ENCODE measurements around the gene ARNT2. TPM values are rescaled to one million over a fixed set of nuclear protein-coding genes. Genes with fewer than 3 reads are reported as not detected.

Gene ARNT2
- polyA plus RNA-seq, 3 donors, result 58.3 to 63.3 (median 59.3) TPM

DNA sequence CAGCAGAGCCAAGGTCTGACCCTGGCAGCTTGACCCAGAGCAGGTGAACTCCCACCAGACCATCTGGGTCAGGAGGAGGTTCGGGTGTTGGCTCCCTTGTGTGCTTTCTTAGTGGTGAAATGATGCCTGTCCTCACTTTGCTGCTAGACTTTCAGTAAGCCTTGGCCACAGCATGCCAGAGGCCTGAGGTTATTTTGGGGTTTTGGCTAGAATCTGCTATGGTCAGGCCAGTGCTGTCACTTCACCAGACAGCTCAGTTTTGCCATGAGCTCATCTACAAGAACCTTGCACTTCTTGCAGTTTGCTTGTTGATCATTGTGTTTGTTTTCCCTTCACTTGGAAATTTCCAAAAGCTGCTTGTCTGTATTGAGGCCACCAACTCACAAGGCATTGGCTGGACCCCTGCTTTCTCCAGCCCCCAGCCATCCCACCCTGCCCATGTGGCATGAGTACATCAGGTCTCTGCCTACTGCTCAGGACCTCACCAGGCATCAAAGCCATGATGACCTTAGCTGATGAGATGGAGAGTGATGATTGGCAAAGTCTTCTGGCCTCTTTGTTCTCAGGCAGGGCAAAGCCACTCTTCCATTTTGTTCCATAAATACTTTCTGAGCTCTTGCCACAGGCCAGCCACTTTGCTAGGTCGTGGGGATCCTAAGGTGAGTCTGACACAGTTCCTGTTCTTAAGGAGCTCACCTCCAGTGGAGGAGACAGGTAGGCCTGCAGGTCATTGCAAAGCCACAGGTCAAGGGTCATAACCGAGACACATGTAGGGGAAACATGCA lies 122.6 kb downstream of the ARNT2 start:
- no peak for DNase-seq (ENCODE audit: extremely low read depth in 1 of 11, low read depth in 9 of 11, low spot score in 4 of 11)

DNA sequence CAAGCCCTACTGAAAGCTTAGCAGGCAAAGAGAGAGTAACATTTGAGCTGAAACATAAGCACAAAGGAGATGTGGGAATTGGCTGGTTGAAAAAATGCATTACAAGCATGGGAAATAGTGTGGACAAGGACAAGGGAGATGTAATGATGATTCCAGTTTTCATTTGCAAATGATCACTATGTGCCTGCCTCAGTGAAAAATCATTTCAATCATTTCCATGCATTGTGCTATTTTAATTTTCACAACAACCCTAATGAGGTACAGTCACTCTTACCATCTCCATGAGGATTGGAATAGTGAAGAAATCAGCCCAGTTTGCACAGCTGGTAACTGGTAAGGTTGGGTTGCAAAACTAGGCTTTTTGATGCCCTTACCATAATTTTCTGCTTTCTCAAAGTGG lies 123.2 kb downstream of the ARNT2 start:
- DNase-seq (ENCODE audit: extremely low read depth in 1 of 11, low read depth in 9 of 11, low spot score in 4 of 11), result no peak

DNA sequence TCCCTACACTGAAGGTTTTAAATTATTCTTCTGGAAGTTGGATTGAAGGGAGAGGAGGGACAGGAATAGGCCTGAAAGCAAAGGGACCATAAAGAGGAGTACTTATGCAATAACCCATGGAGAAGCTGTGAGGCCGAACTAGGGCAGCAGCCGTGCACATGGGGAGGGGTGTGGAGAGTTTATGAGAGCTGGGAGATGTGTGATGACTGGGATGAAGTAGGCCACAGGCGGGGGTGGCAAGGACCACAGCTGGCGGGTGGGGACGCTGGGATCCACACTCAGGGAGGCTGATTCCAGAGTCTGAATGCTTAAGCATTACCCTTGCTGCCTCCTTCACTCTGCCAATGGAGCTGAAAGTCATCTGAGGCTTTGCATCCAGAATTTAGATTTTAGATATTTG lies 123.8 kb downstream of the ARNT2 start:
- DNase-seq (ENCODE audit: extremely low read depth in 1 of 11, low read depth in 9 of 11, low spot score in 4 of 11), result no peak

DNA sequence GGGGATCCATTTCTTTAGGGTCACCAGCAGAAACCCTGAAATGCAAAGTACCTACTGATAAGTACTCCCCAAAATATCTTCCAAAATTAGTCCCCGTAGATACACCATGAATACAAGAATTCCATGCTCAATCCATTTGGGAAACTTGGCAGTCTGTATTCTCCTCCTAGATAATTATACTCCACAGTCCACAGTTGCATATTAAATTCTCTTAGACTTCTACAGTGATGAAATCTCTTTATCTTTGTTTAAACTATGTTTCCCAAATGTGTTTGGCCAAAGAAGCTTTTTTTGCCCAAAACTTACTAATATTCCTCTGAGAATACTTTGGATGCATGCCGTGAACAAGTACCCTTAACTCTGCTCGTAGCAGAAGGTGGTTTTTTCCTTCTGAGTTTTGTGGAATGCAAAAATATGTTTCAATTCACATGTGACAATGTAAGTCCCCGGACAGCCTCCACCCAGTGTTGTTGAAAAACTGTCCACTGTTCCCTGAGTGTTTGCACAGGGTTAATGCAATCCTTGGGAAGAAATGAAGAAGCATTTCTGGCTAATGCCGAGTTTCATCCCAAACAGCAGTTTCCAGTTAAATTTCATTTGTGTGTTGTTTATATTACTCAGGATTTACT lies 126.7 kb downstream of the ARNT2 start:
- DNase-seq (ENCODE audit: extremely low read depth in 1 of 11, low read depth in 9 of 11, low spot score in 4 of 11), result no peak

DNA sequence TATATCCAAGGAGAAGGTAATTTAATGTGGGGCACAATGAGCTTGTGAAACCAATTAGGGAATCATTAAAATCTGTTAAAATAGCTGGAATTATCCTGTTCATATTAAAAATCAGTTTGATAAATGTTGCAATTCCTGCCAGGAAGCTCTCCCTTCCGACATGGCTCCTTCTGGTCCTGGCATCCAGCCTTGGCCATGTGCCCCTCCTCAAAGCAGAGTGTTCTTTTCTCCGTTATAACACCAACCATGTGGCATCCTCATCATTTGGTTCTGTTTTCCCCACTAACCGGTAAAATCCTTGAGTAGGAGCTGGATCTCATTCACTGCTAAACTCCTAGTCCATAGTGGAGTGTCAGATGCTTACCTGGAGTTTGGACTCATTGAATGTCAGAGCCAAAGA lies 127.2 kb downstream of the ARNT2 start:
- no peak for DNase-seq (ENCODE audit: extremely low read depth in 1 of 11, low read depth in 9 of 11, low spot score in 4 of 11)

DNA sequence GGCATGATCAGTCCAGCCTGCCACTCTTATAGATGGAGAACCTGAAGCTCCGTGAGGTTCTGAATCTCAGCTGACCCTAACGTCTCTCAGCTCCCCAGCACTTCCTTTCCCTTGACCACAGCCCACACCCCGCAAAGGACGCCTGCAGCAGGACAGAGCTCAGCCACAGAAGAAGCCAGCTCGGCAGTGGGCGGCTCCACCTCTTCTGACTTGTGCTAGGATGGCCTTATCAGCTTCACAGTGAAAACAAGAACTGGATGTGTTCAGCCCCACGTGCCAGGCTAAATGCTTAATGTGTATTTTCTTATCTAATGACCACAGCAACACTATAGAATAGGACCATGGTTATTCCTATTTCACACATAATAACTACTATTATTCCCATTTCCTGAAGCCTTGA lies 127.6 kb downstream of the ARNT2 start:
- no peak for DNase-seq (ENCODE audit: extremely low read depth in 1 of 11, low read depth in 9 of 11, low spot score in 4 of 11)

DNA sequence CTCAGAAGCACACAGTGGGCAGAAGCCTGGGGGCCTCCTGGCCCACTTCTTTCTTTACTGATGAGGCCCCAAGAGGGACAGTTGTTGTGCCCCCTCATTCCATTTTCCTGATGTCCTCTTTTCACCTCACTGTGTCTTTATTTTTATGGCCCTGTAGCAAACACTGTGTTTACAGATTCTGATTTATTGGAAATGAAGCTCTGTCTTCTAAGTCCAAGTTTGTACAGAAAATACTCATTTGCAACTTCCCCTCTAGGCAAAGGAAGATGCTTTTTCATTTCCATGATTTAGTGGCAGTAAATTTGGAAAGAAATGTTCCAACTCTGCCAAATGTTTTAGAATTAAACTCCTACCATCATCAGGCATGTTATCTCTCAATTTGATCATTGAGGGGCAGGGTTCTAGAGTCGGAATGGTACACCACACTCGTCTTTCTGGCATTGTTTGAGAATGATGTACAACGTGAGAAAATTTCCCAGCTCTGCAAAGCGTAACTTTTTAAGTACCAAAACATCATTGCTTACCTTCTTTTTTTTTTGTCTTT lies 129.7 kb downstream of the ARNT2 start:
- DNase-seq (ENCODE audit: extremely low read depth in 1 of 11, low read depth in 9 of 11, low spot score in 4 of 11), result no peak

DNA sequence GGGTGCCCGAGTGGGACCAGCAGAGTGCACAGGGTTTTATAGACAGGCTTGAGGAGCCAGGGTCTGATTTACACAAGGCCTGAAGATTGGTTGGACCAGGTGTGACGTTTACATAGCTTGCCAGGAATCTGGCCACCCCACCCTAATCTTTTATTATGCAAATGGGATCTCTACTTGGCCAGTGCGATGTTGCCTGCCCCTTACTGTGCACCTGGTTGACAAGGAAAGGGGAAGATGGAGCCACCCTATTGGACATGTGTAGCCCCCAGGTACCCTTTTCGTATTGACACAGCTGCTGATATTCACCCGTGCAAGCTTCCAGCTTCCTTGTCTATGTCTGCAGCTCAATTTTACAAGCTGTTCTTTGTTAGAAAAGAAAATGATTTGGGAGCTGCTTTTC lies 132.0 kb downstream of the ARNT2 start:
- no peak for DNase-seq (ENCODE audit: extremely low read depth in 1 of 11, low read depth in 9 of 11, low spot score in 4 of 11)

DNA sequence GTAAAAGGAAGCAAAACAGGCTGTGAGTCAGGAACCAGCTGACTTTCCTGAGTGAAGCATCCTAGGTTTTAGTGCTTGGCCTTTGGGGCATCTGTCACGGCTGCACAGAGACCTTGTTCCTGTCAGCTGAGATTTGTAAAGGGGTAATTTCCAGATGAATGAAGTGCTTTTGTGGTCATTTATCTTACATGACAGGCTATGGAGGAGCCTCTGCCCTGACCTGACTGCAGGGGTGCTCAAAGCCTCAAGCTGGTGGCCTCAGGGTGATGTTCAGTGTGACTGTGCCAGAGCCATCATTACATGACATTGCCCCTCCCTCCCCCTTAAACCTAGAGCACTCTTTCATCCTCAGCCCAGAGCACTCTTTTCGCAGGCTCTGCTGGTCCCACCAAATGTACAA lies 132.5 kb downstream of the ARNT2 start:
- DNase-seq (ENCODE audit: extremely low read depth in 1 of 11, low read depth in 9 of 11, low spot score in 4 of 11), result no peak

DNA sequence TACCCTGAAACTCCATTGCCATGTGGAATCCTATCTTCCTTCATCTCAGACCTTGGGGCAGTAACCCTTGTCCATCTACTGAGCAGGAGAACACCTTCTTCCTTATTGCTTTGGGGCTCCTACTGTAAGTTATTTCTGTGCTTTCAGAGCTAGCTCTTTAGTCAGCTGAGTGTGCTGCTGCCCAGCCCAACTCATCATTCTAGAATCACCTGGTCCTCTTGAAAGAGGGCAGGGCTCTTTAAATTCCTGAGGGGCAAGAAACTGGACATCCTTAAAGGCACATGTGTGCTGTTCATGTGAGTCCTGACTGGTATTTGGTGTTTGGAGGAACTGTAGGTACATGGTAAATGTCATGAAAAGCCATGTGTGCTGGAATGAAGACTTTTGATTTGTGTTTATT lies 140.9 kb downstream of the ARNT2 start:
- DNase-seq (ENCODE audit: extremely low read depth in 1 of 11, low read depth in 9 of 11, low spot score in 4 of 11), result no peak

DNA sequence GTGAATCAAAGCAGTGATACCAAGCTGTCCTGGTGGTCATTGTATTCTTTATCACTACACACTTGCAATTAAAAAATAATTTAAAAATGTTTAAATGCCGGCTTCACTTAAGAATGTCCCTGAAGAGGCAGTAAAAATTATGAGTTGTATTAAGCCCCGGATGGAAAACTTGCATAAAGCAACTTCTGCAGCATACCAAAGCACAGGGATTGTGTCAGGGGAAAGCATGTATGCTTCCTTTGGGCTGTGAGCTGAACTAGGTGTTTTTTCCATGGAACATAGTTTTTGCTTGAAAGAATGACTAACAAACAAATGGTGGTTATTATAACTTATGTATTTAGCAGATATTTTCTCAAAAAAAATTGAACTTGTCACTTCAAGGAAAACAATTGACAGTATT lies 143.1 kb downstream of the ARNT2 start:
- DNase-seq (ENCODE audit: extremely low read depth in 1 of 11, low read depth in 9 of 11, low spot score in 4 of 11), result no peak

DNA sequence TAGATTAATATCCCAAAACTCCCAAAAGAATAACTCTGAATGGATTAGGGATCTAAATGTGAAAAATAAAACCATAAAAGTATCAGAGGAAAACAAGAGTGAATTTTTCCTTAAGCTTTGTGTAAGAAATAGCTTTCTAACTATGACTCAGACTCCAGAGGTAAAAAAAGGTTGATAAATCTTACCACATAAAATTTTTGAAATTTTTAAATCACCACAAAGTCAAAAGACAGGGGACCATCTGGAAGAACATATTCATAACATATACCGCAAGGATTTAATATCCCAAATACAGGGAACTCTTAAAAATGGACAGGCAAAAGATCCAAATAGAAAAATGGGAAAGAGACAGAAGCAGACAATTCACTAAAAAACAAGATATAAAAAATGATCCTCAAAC lies 145.0 kb downstream of the ARNT2 start:
- DNase-seq (ENCODE audit: extremely low read depth in 1 of 11, low read depth in 9 of 11, low spot score in 4 of 11), result no peak

DNA sequence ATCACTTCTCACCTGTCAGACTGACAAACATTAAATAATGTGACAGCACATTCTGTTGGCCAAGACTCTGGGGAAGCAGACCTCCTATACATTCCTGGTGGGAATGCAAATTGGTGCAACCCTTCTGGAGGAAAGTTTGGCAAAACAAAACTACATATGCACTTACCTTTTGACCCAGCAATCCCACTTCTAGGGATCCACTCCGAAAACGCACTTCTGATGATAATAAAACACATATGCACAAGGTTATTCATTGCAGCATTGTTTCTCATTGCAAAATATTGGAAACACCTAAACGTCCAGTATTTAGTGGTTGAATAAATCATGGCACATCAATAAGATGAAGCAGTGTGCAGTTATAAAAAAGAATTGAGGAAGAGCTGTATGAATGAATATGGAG lies 145.5 kb downstream of the ARNT2 start:
- DNase-seq (ENCODE audit: extremely low read depth in 1 of 11, low read depth in 9 of 11, low spot score in 4 of 11), result no peak

DNA sequence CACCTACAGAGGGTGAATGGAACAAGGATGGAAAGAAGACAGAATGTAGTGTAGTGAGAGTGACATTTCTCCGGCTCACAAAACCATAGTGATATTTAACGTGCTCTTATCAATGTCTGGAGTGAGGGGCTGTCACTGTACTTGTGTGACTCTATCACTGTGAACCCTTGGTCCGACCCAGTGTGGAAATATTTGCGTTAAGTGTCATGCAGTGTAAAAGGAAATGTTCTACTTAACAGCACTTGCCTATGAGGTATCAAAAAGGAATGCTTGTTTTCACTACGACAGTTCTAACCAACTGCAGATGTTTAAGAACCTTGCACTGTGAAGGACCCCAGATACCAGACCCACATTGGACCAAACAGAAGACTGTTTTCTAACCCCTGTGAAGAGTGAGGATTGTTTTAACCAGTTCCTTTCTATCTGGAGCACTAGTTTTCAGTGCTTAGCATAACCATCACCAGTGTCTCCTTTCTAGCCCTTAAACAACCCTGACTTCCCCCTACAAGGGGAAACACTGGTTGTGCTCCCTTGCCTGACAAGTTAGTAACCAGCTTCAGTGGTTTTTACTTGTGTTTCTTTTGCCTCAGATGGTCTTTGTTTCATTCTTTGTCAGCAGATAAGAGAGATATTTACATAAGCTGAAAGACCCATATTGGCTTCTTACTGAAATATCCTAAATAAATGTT lies 146.2 kb downstream of the ARNT2 start:
- DNase-seq (ENCODE audit: extremely low read depth in 1 of 11, low read depth in 9 of 11, low spot score in 4 of 11), result no peak

DNA sequence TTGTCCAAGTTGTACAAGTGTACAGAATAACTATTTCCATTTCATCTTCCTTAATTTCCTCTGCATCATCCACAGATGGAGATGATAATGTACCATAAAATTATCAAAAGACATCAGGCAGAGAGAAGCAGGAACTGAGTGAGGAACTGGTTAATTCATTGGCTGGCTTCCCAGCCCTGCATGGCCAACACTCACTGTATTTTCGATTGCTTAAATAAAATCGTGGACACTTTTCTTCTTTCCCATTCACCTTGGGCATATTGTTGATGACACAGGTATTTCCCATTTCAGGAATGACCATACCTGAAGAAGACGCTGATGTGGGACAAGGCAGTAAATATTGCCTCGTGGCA lies 146.7 kb downstream of the ARNT2 start:
- no peak for DNase-seq (ENCODE audit: extremely low read depth in 1 of 11, low read depth in 9 of 11, low spot score in 4 of 11)

DNA sequence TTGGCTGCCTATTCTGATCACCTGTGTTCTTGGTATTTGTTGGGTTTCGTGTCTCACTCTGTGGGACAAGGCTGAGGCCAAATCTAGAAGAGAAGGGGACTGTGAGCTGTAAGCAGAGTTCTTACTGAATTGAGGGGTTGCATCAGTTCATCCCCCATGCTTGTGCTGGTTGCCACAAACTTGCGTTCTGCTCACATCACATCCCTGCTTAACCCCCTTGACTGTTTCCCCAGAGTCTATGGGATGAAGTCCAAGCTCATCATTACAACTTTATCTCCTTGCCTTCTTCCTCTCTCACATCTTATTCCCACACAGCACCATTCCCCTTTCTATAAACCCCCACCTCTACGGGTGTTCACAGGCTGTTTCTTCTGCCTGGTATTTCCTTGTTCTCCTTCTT lies 147.2 kb downstream of the ARNT2 start:
- DNase-seq (ENCODE audit: extremely low read depth in 1 of 11, low read depth in 9 of 11, low spot score in 4 of 11), result no peak

DNA sequence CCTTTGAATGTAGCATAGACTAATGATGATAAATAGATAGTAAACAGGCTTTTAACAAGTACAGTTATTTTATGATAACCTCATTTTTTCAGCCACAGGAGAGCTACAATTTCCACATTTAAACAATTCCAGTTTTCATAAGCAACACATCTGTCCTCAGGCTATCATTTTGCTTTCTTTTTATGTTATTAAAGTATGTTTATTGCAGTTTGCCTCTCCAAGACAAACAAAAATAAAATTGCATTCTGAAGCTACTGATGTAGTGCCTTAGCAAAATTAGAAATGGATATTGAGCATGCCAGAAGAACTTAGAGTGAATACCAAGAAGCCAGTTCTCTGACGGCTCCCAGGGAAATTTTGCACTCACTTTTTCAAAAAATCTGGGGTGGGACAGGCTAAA lies 150.4 kb downstream of the ARNT2 start:
- DNase-seq (ENCODE audit: extremely low read depth in 1 of 11, low read depth in 9 of 11, low spot score in 4 of 11), result no peak

DNA sequence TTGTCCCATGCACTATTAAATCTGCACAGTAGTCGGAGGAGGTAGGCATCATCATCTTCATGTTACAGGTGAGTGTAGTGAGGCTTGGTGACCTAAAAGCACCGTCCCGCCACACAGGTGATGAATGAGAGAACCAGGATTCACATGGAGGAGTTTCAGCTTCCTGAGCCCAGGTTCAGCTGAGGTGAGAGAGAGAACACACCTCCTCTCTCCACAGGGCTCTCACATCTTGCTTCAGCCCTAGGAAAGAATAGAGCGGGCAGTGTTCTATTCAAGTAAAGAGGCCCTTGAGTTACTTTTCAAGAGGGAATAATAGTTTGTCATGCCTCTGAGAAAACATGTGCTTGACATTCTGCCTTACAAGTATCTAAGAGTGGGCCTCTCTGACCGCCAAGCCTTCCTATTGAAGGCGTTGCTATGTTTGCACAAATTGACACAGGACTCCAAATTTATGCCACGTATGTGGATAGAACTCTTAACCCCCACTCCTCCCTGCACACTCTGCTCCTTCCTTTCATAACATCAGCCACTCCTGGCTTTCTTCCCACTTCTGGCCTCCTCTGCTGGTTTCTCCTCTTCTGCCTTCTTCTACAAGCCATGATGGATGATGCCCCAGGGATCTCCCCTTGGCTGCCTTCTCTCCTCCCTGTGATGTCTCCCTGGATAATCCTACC lies 152.6 kb downstream of the ARNT2 start:
- no peak for DNase-seq (ENCODE audit: extremely low read depth in 1 of 11, low read depth in 9 of 11, low spot score in 4 of 11)

DNA sequence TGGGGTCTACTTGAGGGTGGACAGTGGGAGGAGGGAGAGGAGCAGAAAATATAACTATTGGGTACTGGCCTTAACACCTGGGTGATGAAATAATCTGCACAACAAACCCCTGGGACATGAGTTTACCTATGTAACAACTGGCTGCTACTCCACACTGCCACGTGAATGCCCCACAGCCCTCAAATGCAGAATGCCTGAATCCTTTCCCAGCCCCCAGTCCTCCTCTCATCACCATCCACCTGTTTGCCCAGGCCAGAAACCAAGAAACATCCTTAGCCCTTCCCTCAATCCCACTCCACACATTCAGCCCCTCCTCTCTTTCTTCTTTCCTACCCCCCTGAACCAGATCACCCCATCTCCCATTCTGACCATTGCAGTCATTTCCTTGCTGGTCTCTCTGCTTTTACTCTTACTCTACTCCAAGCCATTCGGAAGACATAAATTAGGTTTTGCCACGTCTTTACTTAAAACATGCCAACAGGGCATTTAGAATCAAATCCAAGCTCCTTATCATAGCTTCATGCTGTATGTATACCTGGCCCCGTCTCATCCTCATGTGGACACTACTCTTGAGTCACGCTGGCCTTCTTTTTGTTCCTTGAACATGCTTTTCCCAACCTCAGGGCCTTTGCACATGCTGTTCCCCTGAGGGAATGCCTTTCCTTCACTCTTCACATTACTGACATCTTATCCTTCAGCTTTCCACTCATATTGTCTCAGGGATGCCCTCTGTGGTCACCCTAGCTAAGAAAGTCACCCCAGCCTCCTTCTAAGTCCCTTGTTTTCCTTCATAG lies 153.5 kb downstream of the ARNT2 start:
- no peak for DNase-seq (ENCODE audit: extremely low read depth in 1 of 11, low read depth in 9 of 11, low spot score in 4 of 11)

Measured in renal cortex interstitium (tissue), 11 donors.